Measurements from ENCODE around the gene FGL2. TPM values are rescaled to one million over a fixed set of nuclear protein-coding genes. Genes with fewer than 3 reads are reported as not detected.

Gene FGL2
- polyA plus RNA-seq, 4 donors = 7.4 to 38.0 (median 18.1) TPM

DNA sequence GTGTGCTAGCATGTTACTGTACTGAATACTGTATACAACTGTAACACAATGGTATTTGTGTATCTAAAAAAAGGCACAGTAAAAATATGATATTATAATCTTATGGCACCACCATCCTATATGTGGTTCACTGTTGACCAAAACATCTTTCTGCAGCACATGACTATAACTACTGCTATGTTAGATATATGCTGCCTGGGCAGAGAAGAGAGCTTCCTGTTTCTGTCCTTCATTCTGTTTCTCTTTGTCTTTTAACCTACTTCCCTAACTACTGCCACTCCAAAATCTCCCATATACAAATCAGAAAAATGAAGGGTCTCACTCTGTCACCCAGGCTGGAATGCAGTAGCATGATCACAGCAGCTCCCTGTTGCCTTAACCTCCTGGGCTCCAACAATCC lies 8.8 kb upstream of the FGL2 start:
- Histone ChIP-seq H3K27me3 (ENCODE audit: control insufficient read depth in 3 of 3, insufficient read depth in 3 of 3, low read length in 3 of 3) (no peaks in the 10 kb centered on the region), H3K27ac (ENCODE audit: low read depth in 1 of 3, low read length in 2 of 3) (no peak overlapping the region), H3K4me1 (ENCODE audit: control insufficient read depth in 3 of 3, insufficient read depth in 2 of 3, low read depth in 1 of 3, low read length in 2 of 3) (peaks cover 0 to 2% (median 0%) of the 10 kb centered on the region in 3 donors), H3K9me3 (ENCODE audit: control insufficient read depth in 2 of 2, insufficient read depth in 1 of 2, low read depth in 1 of 2, low read length in 1 of 2) (peaks cover 7 to 15% of the 10 kb centered on the region in 2 donors), H3K4me3 (ENCODE audit: low read depth in 1 of 3, low read length in 3 of 3) (no peak overlapping the region), H3K36me3 (ENCODE audit: control insufficient read depth in 3 of 3, insufficient read depth in 2 of 3, low read depth in 1 of 3, low read length in 3 of 3) (no peaks in the 10 kb centered on the region)
- DNase-seq (no peak), FAIRE-seq (no peak)

DNA sequence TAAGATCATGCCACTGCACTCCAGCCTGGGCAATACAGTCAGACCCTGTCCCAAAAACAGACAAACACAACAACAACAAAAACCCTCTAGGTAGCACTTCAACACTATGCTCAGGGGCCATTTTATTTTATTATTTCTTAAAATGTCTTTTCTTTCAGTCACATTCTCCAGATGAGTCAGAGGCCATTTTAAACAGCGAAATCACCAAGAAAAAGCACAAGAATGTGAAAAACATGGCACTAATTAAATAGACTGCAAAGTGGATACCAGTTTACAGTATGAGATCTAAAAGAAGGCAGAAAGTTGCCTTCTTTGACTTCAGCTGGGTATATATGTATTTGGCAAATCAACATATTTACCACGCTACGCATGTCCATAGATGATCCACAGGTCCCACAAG lies 6.1 kb upstream of the FGL2 start:
- no peak for FAIRE-seq

DNA sequence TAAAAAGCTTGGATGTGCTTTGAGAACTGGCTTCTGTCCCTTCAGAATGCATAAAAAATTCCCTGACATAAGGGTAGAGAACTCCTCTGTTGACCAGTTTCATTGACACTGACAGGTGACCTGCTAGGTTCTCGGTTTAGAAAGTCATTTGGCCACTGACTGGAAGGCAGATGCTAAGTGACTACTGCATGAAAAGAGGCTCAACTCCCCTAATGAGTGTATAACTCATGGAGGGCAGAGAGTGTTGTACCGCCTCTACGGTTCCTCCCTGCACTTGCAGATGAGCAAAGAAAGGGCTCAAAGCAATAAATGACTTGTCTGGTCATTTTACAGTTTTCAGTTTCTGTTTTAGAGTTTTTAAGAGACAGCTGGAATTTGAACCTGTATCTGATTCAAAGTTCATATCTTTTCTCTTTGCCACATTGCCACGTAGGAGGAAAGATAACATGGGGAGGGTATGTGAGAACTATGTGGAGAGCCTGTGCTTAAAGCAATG lies 2.9 kb upstream of the FGL2 start:
- H3K9me3 ChIP-seq (ENCODE audit: control insufficient read depth in 2 of 2, insufficient read depth in 1 of 2, low read depth in 1 of 2, low read length in 1 of 2) = no peaks in the 10 kb centered on the region
- DNase-seq (peak; percentile 58 to 81), FAIRE-seq (no peak)
- no peaks in the 10 kb centered on the region for H3K36me3 ChIP-seq (ENCODE audit: control insufficient read depth in 3 of 3, insufficient read depth in 2 of 3, low read depth in 1 of 3, low read length in 3 of 3)
- H3K27me3 ChIP-seq (ENCODE audit: control insufficient read depth in 3 of 3, insufficient read depth in 3 of 3, low read length in 3 of 3) = no peaks in the 10 kb centered on the region
- 27 to 56% (median 29%) methylated on average over 4 of the region's 4 CpGs for WGBS, 3 donors
- H3K4me3 ChIP-seq (ENCODE audit: low read depth in 1 of 3, low read length in 3 of 3) = no peak overlapping the region
- H3K4me1 ChIP-seq (ENCODE audit: control insufficient read depth in 3 of 3, insufficient read depth in 2 of 3, low read depth in 1 of 3, low read length in 2 of 3) = peaks cover 9 to 26% (median 9%) of the 10 kb centered on the region in 3 donors
- peak overlapping the region; percentile 55 to 66 (median 60) for H3K27ac ChIP-seq (ENCODE audit: low read depth in 1 of 3, low read length in 2 of 3)

More for the DNA sequence above, 6.1 kb upstream of the FGL2 start:
- WGBS, 3 donors = 93 to 98% (median 98%) methylated on average over 3 of the region's 3 CpGs
- H3K27ac ChIP-seq (ENCODE audit: low read depth in 1 of 3, low read length in 2 of 3) = no peak overlapping the region
- no peaks in the 10 kb centered on the region for H3K27me3 ChIP-seq (ENCODE audit: control insufficient read depth in 3 of 3, insufficient read depth in 3 of 3, low read length in 3 of 3)
- no peak for DNase-seq
- H3K4me3 ChIP-seq (ENCODE audit: low read depth in 1 of 3, low read length in 3 of 3) = no peak overlapping the region
- no peaks in the 10 kb centered on the region for H3K36me3 ChIP-seq (ENCODE audit: control insufficient read depth in 3 of 3, insufficient read depth in 2 of 3, low read depth in 1 of 3, low read length in 3 of 3)
- peaks cover 5 to 15% (median 6%) of the 10 kb centered on the region in 3 donors for H3K4me1 ChIP-seq (ENCODE audit: control insufficient read depth in 3 of 3, insufficient read depth in 2 of 3, low read depth in 1 of 3, low read length in 2 of 3)
- H3K9me3 ChIP-seq (ENCODE audit: control insufficient read depth in 2 of 2, insufficient read depth in 1 of 2, low read depth in 1 of 2, low read length in 1 of 2) = peaks cover 7 to 15% of the 10 kb centered on the region in 2 donors

DNA sequence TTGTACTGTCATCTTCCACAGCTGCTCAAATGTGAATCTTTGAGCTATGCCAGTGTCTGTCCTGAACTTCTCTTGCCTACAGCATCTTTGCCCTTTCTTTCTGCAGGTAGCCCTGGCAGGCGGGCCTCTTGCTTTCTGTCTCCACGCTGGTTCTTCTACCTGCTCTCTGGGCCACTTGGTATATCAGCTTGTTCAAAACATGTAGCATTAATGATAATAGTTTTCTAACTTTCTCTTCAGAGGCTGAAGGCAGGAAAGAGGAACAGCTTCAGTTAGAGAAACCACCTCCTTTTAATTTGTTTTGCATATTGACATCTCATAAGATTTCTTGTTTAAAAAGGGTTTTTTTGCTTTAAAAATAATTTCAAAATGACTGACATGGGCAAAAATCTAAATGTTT lies 923 bp upstream of the FGL2 start:
- WGBS, 3 donors = 85 to 93% (median 90%) methylated on average over 2 of the region's 2 CpGs
- no peaks in the 10 kb centered on the region for H3K9me3 ChIP-seq (ENCODE audit: control insufficient read depth in 2 of 2, insufficient read depth in 1 of 2, low read depth in 1 of 2, low read length in 1 of 2)
- H3K36me3 ChIP-seq (ENCODE audit: control insufficient read depth in 3 of 3, insufficient read depth in 2 of 3, low read depth in 1 of 3, low read length in 3 of 3) = no peaks in the 10 kb centered on the region
- FAIRE-seq = no peak
- no peaks in the 10 kb centered on the region for H3K27me3 ChIP-seq (ENCODE audit: control insufficient read depth in 3 of 3, insufficient read depth in 3 of 3, low read length in 3 of 3)
- H3K4me1 ChIP-seq (ENCODE audit: control insufficient read depth in 3 of 3, insufficient read depth in 2 of 3, low read depth in 1 of 3, low read length in 2 of 3) = peaks cover 9 to 35% (median 11%) of the 10 kb centered on the region in 3 donors
- no peak overlapping the region for H3K4me3 ChIP-seq (ENCODE audit: low read depth in 1 of 3, low read length in 3 of 3)
- no peak for DNase-seq
- peak overlapping the region in 2 of 3 donors; percentile 32 to 79 for H3K27ac ChIP-seq (ENCODE audit: low read depth in 1 of 3, low read length in 2 of 3)

GRCh38 chr7:77197141-77197540 lies 2.5 kb downstream of the FGL2 start:
- DNase-seq (peak; percentile 61 to 80), FAIRE-seq (no peak)
- H3K27me3 ChIP-seq (ENCODE audit: control insufficient read depth in 3 of 3, insufficient read depth in 3 of 3, low read length in 3 of 3) = no peaks in the 10 kb centered on the region

GRCh38 chr7:77188731-77189437 lies 10.7 kb downstream of the FGL2 start:
- Histone ChIP-seq H3K9me3 (ENCODE audit: control insufficient read depth in 2 of 2, insufficient read depth in 1 of 2, low read depth in 1 of 2, low read length in 1 of 2) (no peaks in the 10 kb centered on the region), H3K36me3 (ENCODE audit: control insufficient read depth in 3 of 3, insufficient read depth in 2 of 3, low read depth in 1 of 3, low read length in 3 of 3) (no peaks in the 10 kb centered on the region), H3K4me1 (ENCODE audit: control insufficient read depth in 3 of 3, insufficient read depth in 2 of 3, low read depth in 1 of 3, low read length in 2 of 3) (no peaks in the 10 kb centered on the region), H3K27ac (ENCODE audit: low read depth in 1 of 3, low read length in 2 of 3) (no peak overlapping the region), H3K27me3 (ENCODE audit: control insufficient read depth in 3 of 3, insufficient read depth in 3 of 3, low read length in 3 of 3) (no peaks in the 10 kb centered on the region), H3K4me3 (ENCODE audit: low read depth in 1 of 3, low read length in 3 of 3) (no peak overlapping the region)
- WGBS, 3 donors = 83 to 89% (median 85%) methylated on average over 4 of the region's 4 CpGs
- FAIRE-seq (no peak), DNase-seq (no peak)

More at GRCh38 chr7:77197141-77197540, 2.5 kb downstream of the FGL2 start:
- H3K9me3 ChIP-seq (ENCODE audit: control insufficient read depth in 2 of 2, insufficient read depth in 1 of 2, low read depth in 1 of 2, low read length in 1 of 2) = no peaks in the 10 kb centered on the region
- H3K4me1 ChIP-seq (ENCODE audit: control insufficient read depth in 3 of 3, insufficient read depth in 2 of 3, low read depth in 1 of 3, low read length in 2 of 3) = peaks cover 4 to 22% (median 5%) of the 10 kb centered on the region in 3 donors
- no peaks in the 10 kb centered on the region for H3K36me3 ChIP-seq (ENCODE audit: control insufficient read depth in 3 of 3, insufficient read depth in 2 of 3, low read depth in 1 of 3, low read length in 3 of 3)
- 19 to 59% (median 47%) methylated on average over 4 of the region's 4 CpGs for WGBS, 3 donors
- peak overlapping the region in 1 of 3 donors; percentile 12 for H3K4me3 ChIP-seq (ENCODE audit: low read depth in 1 of 3, low read length in 3 of 3)
- peak overlapping the region in 2 of 3 donors; percentile 54 to 71 for H3K27ac ChIP-seq (ENCODE audit: low read depth in 1 of 3, low read length in 2 of 3)

- DNase-seq = no peak
- FAIRE-seq = no peak
- Histone ChIP-seq H3K4me3 (ENCODE audit: low read depth in 1 of 3, low read length in 3 of 3) (no peak overlapping the region), H3K9me3 (ENCODE audit: control insufficient read depth in 2 of 2, insufficient read depth in 1 of 2, low read depth in 1 of 2, low read length in 1 of 2) (peaks cover 0 to 4% of the 10 kb centered on the region in 2 donors), H3K27ac (ENCODE audit: low read depth in 1 of 3, low read length in 2 of 3) (no peak overlapping the region), H3K27me3 (ENCODE audit: control insufficient read depth in 3 of 3, insufficient read depth in 3 of 3, low read length in 3 of 3) (no peaks in the 10 kb centered on the region), H3K36me3 (ENCODE audit: control insufficient read depth in 3 of 3, insufficient read depth in 2 of 3, low read depth in 1 of 3, low read length in 3 of 3) (no peaks in the 10 kb centered on the region), H3K4me1 (ENCODE audit: control insufficient read depth in 3 of 3, insufficient read depth in 2 of 3, low read depth in 1 of 3, low read length in 2 of 3) (peaks cover 0 to 9% (median 0%) of the 10 kb centered on the region in 3 donors)
- 85 to 90% (median 86%) methylated on average over 2 of the region's 2 CpGs for WGBS, 3 donors
Measured at GRCh38 chr7:77185866-77186265, 13.8 kb downstream of the FGL2 start.

GRCh38 chr7:77184990-77185389 lies 14.6 kb downstream of the FGL2 start:
- WGBS, 3 donors = 53 to 88% (median 78%) methylated on average over 3 of the region's 3 CpGs
- H3K36me3 ChIP-seq (ENCODE audit: control insufficient read depth in 3 of 3, insufficient read depth in 2 of 3, low read depth in 1 of 3, low read length in 3 of 3) = no peaks in the 10 kb centered on the region
- DNase-seq = no peak
- H3K4me1 ChIP-seq (ENCODE audit: control insufficient read depth in 3 of 3, insufficient read depth in 2 of 3, low read depth in 1 of 3, low read length in 2 of 3) = peaks cover 0 to 9% (median 0%) of the 10 kb centered on the region in 3 donors
- no peak overlapping the region for H3K4me3 ChIP-seq (ENCODE audit: low read depth in 1 of 3, low read length in 3 of 3)
- no peak for FAIRE-seq
- no peaks in the 10 kb centered on the region for H3K27me3 ChIP-seq (ENCODE audit: control insufficient read depth in 3 of 3, insufficient read depth in 3 of 3, low read length in 3 of 3)
- peaks cover 0 to 7% of the 10 kb centered on the region in 2 donors for H3K9me3 ChIP-seq (ENCODE audit: control insufficient read depth in 2 of 2, insufficient read depth in 1 of 2, low read depth in 1 of 2, low read length in 1 of 2)
- no peak overlapping the region for H3K27ac ChIP-seq (ENCODE audit: low read depth in 1 of 3, low read length in 2 of 3)
